ENCODE measurements around the gene POLR2L.

GRCh38 chr11:827897-828192 is 14.5 kb downstream of the POLR2L start, which contains the start of gene CRACR2B:
- TF ChIP-seq CTCF (IDR thresholded peaks at IDR 0.05), result no peak
- TF ChIP-seq POLR2A (IDR thresholded peaks at IDR 0.05), result no peak

All from uterus (tissue), 2 donors.